Measurements from ENCODE around the gene C2CD4C.

The C2CD4C gene

DNA sequence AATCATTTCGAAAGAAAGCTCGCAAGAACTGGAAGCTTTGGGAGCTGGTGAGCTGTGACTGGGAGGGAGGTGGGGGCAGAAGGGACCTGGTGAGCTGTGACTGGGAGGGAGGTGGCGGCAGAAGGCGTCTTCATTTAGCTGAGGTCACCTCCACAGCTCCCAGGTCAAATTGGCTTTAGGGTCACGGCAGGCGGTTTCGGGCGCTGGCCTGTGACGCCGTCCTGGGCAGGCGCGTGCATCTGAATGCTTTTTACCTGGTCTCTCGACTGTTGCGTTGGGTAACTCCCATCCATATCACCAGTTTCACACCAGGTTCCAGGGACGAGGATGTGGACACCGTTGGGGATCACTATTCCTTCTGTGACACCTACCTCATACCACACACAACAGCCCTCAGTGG is 29.2 kb downstream of the C2CD4C start:
- DNase-seq: no peak

DNA sequence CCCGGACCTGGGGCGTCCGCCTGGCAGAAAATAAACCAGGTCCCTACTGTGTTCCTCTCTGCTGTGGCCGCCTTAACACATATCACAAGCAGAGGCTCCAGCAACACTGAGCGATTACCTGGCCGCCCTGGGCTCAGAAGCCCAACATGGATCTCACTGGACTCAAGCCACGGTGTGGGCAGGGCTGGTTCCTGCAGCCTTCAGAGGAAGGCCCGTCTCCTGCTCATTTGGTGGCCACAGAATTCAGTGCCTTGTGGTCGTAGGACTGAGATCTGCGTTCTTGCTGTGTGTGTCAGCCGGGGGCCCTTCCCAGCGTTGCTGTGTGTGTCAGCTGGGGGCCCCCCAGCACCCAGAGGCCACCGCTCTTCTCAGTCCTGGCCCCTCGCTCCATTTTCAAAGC is 30.2 kb downstream of the C2CD4C start:
- no peak for DNase-seq

DNA sequence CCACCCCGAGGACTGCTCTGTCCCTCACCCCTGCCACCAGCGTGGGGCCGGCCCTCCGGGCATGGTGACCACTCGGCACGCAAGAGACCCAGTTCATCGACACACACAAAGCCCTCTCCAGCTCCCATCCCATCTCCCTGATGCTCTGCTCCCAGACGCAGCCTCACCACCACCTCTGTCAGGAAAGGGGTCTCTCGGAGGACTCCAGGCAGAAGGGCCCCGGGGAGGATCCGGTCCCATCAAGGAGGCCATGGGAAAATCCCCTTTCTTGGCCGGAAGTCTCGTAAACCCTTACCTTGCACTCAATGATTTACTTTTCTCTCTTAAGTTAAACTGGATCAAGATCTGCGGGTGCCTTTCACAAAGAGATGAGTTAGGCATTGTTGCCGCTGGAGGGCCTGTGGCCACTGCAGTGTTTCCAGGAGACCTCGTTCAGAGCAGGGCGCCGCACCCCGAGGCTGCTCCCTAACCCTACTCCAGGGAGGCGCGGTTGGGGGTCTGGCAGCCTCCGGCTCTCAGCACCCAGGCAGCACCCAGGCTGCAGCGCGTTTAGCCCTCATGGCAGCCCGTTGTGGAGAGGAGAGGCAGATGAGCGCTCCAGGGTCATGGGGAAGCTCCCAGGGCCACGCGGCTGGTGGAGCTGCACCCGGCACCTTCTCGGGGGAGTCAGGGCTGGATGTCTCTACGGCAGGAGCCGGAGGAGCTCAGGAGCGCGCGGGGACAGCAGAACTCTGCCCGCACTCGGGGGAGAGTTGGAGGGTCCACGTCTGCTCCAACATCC is 31.0 kb downstream of the C2CD4C start:
- DNase-seq: no peak

DNA sequence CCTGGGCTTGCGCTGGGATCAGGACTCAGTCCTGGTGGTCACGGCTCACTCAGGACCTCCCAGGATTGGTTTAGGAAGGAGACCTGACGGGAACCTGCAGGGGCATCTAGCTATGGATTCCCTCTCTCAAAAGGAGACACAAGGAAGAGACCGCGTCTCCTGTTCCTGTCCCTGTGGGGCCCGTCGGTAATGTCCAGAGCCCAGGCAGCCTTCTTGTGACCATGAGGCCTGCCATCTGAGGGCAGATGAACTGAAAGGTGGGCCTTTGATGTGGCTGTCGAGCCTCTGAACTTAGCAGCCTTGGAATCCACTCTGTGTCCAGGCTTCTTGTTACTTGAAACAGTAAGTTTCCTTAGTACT is 32.9 kb downstream of the C2CD4C start:
- no peak for DNase-seq

DNA sequence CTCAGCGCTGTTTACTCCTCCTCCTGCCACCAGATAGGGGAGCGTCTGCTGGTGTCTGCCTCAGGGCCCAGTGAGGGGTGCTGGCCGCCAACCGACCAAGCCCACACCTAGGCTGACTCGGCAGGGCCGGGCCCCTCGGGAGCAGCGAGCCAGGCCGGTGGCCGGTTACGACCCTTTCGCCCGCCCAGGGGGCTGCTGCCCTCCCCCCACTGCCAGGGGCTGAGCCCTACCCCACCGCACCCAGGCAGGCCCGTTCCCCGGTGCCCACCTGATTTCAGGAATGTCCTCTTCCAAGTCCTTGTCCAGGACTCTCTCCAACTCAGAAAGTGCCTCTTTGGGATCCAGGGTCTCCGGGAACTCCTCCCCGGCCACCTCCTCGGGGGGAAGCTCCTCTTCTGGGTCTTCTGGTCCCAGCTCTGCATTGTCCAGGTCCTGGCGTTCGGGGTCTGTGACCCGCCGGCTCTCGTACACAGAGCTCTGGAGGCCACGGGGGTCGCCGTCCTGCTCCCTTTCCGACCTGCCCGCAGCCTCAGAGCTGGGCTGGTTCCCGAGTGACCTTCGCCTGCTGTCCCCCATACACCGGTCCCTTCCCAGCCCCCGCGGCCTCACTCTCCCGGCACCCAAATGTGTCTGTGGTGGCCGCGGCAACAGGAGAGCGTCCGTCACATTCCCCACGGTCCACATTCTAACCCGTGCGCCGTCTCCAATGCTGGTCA is 33.4 kb downstream of the C2CD4C start:
- no peak for DNase-seq

DNA sequence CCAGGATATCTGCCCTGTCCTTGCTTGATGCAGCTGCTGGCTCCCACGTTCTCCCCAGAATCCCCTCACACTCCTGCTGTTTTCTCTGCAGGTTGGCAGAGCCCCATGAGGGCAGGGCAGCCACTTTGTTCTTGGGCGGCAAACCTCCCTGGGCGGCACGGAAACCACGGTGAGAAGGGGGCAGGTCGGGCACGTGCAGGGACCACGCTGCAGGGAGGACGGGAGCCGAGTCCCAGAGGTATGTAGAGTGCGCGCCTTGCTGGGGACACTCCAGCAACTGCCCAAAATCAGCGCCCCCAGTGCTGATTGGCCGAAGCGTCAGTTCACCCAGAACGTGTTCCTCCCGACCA is 34.1 kb downstream of the C2CD4C start:
- no peak for DNase-seq

DNA sequence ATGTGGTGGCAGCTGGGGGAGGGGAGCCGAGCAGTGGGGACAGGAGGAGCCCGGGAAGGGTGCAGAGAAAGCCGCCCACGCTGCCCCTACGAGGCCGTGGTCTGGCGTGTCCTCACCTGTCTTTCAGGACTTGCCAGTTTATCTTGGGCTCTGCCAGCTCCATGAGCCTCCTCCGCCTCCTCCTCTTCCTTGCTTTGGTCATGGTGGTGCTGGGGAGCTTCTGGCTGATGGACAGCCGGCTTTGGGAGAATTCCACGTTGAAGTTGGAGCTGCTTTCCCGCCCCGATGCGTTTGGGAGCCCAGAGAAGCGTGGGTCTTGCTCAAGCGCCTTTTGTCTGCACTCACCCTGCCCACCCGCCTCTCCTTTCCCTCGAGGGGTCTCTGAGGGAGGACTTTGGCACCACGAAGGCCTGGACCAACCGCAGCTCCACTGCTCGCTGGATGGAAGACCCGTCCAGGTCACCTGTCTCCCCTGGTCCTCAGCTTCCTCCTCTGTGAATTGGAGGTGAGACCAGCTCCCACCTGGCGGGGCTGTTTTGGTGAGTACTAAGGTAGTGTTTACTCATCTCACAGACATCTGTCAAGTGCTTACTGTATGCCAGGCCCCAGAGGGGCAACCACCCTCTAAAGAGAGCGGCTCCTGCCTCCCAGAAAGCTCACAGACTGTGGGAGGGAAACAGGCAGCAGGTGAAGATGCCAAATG is 34.6 kb downstream of the C2CD4C start:
- DNase-seq: no peak

DNA sequence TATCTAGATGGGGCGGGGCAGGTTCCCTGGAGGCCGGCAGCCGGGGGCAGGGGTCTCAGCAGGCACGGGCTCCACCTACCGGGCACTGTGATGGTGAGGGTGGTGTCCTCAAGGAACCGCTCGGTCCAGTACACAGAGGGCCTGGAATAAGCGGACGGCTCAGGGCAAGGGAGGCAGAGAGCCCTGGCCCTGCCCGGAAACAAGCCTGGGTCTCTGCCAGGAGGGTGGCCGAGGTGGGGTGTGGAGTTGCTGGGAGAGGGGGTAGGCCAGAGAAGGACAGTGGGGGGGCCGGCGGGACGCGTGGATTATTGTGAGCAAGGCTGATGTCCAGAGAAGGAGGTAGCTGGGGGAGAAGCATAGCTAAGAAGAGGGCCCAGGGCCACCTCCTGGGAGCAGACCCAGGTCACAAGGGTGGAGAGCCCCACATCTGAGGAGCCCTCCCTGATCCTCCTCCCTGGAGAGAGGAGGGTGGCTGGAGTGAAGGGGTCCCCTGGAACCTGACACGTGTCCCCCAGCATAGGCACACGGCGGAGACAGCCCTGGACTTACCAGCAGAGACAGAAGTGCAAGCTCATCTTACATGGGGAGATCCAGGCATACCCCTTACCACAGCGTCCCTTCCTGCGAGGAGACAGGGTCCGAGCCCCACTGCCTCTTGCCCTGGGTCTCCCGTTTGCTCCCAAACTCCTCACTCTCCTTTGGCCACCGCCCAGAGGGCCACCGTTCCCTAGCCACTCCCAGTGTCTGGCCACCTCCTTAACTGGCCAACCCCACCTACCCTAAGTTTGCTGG is 35.4 kb downstream of the C2CD4C start:
- no peak for DNase-seq

DNA sequence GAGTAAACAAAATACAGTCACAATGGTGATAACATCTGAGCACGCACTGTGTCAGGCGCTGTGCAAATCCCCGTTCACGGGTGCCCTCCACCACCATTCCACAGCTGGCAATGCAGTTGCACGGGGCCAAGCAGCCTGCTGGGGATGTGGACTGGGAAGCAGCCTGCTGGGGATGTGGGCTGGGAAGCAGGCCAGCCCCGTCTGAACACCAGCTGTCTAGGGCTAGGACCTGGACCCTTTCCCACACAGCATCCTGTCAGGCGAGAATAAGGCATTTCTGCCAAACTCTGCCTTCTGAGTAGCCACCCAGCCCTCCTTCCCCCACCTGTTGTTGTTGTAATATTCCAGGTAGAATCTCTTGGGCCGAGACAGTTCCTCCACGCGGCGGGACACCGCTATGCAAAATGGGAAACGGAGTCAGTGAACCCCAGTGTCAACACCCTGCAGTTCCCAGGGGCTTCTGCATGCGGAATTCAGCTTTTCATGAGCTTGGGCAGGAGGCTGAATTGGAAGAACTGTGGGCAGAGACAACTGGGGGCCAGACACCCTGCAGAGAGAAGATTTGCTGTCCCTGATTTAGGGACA is 36.5 kb downstream of the C2CD4C start:
- no peak for DNase-seq

DNA sequence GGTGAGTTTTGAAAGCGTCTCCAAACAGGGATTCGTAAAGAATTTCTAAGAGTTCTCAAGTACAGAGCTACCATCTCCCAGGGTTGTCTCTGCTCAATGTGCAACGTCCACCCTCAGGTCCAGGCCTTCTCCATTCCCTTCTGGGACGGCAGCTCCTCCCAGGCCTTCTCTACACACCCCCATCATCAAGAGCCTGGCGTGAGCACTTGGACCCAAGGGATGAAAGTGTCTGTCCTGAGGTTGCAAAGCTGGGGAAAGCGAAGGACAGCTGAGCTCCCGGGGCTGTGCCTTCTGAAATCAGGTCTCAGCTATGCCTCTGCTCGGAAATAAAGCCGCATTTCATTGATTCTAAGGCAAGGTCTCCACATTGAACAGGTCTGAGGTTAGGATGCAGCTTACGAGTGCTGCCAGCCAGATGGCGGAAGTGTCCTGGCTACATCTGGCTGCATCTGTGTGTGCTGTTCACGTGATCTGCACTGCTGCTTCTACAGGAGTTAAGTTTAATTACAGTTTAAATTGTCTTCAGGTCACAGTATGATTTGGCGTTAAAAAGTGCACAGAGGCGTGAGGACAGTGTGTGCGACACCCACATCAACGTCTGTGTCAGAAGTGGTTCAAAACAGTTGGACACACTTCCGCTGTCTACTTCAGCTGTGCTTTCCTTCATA is 37.3 kb downstream of the C2CD4C start:
- DNase-seq: no peak

DNA sequence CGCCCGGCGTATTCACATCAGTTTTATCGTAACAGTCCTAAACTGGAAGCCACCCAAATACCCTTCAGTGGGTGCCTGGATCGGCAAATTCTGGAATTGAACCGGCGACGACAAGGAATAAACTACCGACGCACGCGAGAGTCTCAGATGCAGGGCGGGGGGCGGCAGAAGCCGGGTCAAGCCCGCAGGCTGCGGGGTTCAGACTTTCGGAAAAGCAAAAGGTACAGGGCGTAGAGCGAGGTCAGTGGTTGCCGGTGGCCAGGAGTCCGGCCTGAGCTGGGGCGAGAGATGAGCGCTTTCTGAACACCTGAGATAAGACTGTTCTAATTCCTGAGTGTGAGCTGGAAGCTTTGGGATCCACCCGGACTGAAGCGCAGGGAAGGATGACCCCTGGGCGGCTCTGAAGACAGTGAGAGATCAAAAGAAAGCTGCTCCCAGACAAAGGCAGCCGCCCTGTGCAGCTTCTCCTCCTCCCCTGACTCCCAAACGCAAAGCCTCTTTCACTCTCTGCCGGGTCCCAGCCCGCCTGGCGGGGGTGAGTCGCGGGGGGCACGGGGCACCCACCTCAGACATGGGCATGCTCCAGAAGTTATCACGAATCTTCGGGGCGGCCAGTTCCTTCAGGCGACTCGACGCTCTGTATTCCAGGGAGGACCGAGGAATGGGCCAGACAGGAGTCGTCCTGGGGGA is 38.2 kb downstream of the C2CD4C start:
- DNase-seq: no peak

DNA sequence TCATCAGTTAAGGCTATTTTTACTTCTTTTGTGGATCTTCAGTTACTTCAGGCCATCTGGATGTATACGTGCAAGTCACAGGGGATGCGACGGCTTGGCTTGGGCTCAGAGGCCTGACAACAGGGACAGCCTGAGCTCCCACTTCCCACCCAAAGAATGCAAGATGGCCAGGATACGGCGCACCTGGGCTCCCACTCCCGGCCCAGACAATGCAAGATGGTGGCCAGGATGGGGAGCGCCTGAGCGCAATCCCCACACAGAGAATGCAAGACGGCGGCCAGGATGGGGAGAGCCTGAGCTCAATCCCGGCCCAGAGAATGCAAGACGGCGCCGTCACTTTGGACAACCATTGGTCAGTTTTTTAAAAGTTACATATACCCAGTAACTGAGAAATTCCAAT is 39.1 kb downstream of the C2CD4C start:
- no peak for DNase-seq

DNA sequence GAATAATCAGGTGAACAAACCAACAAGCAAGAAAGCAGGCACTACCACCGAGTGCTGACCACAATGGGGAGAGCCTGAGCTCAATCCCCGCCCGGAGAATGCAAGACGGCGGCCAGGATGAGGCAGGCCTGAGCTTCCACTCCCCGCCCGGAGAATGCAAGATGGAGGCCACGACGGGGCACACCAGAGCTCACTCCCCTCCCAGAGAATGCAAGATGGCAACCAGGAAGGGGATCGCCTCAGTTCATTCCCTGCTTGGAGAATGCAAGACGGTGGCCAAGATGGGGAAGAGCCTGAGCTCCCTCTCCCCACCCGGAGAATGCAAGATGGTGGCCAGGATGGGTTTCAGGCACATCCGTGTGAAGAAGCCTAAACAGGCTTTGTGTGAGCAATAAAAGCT is 39.7 kb downstream of the C2CD4C start:
- DNase-seq: no peak

DNA sequence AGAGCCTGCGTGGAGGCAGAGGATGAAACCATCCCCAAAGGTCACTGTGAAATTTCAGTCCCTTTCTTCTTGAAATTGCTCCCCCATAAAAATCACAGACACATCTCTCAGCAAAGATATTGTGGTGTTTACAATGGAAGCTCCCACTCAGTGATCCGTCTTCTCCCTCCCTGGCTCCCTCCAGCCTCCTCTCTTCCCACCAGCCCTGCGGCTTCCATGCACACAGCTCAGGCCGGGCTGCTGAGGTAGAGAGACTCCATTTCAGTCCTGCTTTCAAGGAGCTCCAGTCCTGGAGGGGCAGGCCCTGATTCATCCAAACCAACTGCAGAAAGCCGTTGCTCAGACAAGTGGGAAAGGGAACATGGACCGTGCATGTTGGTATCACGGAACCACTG is 40.3 kb downstream of the C2CD4C start:
- no peak for DNase-seq

DNA sequence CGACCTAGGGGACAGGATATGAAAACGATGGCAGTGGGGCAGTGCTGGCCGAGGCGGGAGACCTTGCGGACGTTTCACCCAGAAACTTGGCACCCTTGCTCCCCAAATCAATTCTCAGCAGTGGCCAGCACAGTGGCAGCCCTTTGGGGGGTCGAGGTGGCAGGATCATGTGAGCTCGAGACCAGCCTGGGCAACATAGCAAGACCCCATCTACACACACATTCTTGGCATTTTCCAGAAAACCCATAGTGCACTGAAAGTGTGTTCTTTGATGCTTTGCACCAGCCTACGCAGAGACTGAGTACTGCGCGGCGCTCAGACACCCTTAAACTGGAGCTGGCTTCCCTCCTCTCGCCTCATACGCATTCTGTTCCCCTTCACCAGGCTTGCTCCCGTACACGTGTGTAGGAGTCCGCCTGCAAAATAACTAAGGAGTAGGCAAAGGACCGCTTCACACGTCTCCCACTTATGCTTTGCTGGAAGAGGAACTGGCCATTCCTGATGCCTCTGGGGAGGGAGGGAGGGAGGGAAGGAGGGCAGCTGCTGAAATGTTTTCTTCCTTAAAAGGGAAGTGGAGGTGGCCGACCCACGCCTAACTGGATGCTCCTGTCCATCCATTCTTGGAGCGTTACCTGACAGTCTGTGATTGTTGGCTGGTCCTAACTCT is 40.9 kb downstream of the C2CD4C start:
- no peak for DNase-seq

DNA sequence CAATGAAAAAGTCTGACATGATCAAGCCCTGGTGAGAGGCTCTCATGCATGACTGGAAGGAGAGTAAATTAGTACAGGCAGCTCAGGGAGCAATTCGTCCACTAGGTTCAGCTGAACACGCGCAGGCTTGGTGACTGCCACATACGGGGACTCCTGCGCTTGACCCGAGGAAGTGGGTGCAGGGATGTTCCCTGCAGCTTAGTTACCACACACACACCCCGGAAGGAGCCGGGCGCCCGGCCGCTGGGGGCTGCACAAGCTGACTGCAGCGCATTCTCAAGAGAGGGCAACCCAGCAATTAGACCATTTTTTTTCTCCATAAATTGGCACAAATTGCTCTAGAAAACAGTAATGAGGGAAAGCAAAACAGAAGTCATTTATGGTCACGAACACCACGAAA is 41.4 kb downstream of the C2CD4C start:
- peak; percentile 20 for DNase-seq

DNA sequence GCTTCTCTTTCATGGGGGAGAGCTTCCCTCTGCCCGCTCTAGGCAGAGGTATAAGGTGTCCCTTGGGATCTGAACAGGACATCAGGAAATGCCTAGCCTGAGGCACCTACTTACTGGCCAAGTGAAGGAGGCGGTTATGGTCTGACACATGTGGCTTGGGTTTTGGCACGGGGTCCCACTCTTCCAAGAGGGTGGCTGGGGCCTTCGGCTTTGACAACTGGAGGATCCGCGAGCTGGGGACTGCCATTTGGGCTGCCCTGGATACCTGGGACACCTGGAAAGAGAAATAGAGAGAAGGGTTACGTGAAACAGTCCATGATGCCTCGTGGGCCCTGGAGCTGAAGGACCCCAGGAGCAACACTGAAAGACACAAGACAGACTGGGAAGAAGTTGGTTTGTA is 42.0 kb downstream of the C2CD4C start:
- DNase-seq: no peak

DNA sequence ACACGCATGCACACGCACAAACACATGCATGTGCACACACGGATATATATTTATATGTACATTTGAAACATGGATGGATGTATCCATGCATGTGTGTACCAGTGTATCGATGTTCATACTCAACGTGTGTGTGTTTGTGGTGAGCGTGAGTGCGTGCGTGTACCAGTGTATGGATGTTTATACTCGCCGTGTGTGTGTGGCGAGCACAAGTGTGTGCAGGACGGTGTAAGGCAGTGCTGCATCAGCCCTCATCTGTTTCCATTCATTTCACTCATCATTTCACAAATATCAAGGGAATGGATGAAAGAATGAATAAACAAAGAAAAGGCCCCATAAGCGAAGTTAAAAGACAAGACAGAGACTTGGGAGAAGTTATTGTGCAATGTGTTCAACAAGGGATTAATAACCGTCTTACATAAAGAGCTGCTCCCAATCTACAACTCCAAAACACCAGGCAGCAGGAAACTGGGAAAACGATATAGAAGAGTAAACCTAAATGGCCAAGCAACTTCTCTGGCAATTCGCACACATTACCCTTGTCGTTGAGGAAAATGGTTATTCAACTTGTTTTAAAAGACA is 42.7 kb downstream of the C2CD4C start:
- no peak for DNase-seq

DNA sequence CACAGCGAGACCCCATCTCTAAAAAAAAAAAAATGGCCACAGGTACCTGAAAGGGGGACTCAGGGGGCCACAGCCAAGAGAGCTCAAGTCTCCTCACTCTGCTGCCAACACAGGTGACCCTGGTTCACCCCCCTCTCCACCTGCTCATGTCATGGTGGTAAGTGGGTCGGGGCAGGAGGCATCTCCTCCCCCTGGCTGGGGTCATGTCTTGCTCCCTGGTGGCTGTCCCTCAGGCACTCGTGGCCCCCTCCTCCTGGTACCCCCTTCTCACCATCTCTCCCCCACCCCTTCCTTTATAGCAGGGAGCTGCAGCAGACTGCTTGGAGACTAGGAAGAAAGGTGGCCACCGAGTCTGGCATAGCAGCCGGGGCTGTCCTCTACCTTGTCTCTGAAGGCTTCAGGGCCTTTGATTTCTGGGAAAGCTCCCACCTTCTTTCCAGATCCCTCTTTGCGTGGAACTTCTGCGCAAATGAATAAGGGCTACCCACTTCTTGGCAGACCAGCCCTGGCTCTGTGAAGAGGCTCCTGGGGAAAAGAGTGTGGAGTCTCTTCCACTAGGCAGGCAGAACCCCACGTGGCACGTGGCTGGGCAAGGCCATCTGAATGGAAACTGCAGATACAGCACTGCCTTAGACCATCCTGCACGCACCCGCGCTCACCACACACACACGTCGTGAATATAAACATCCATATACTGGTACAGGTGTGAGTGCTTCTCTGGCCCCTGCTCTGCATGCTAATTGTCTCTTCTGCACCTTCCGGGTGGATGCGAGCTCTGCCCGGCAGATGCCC is 44.3 kb downstream of the C2CD4C start:
- DNase-seq: no peak

DNA sequence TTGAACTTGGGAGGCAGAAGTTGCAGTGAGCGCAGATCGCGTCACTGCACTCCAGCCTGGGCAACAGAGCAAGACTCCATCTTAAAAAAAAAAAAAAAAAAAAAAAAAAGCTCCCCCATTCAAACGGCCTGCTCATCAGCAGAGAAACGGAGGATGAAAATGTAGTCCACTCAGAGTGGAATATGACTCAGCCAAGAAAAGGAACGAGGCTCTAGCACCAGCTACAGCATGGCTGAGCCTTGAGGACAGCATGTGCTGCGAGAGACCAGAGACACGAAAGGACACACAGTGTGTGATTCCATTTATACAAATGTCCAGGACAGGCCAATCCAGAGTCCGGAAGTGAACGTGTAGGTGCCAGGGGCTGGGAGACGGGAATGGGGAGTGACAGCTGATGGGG is 46.3 kb downstream of the C2CD4C start:
- no peak for DNase-seq
